GM12801 (cell line): ENCODE data around the gene KCNJ11.

Experiments used
- TF ChIP-seq, protein P1 (sequence below): IDR thresholded peaks from one replicate; pipeline ENCODE4 v1.5.1; 2011; ENCODE audit warnings: control low read depth; ENCODE audit not compliant: insufficient read length; ENCODE audit errors: extremely low read depth

KCNJ11 gene

DNA sequence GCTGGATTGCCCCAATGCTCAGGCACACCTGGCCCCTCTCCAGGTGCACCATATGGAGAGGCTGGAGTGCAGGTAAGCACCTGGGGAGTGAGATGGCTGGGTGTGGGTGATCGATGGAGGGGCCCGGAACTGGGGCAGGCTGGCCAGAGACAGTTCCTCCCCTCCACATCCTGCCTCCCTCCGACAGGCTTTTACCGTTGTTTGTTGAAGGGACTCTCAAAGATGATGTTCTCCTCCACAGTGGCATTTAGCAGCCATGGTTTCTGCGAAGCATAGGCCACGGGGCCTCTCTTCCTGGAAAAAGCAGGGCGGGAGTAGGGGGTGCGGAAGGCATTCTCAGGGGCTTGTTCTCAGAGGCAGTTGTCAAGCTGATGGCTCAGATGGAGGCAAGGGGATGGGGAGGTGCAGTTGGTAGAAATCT lies 25.9 kb upstream of the KCNJ11 start:
- TF ChIP-seq, protein P1, sequence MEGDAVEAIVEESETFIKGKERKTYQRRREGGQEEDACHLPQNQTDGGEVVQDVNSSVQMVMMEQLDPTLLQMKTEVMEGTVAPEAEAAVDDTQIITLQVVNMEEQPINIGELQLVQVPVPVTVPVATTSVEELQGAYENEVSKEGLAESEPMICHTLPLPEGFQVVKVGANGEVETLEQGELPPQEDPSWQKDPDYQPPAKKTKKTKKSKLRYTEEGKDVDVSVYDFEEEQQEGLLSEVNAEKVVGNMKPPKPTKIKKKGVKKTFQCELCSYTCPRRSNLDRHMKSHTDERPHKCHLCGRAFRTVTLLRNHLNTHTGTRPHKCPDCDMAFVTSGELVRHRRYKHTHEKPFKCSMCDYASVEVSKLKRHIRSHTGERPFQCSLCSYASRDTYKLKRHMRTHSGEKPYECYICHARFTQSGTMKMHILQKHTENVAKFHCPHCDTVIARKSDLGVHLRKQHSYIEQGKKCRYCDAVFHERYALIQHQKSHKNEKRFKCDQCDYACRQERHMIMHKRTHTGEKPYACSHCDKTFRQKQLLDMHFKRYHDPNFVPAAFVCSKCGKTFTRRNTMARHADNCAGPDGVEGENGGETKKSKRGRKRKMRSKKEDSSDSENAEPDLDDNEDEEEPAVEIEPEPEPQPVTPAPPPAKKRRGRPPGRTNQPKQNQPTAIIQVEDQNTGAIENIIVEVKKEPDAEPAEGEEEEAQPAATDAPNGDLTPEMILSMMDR: no peak

DNA sequence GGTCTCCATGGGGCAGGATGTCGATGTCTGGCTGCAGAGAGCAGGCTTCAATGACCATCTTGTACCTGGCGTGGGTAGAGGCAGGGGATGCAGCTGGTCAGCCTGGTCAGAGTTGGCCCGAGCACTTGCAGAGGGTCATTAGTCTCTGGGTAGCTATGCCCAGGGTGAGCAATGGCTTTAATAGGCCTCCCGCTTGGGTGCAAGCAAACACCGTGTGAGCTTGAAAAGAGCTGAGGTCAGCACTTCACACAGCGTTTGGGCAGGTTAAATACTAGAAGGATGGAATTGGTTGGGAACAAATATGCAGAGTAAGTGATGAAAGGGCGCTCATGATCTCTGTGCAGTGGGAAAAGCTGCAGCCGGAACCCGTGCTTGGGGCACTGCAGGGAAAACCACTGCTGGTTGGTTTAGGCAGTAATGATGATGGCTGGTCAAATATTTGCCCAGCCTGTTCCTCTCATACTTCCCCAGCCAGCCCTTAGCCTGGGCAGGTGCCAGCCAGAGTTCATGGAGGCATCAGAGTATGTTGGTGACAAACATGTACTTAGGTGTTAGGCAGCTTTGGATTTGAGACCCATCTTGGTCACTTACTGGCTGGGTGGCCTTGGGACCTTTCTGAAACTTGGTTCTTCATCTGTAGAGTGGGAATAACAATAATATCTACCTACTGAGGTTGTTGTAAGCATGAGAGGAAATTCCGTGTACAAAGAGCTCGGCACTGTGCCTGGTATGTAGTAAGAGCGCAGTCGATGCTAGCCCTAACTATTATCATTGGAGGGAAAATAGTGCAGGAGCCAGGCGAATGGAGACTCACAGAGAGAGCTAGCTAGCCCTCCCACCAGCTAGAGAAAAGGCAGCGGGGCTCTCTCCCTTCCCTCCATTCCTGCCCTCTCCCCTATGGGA lies 25.2 kb upstream of the KCNJ11 start:
- TF ChIP-seq, protein P1: no peak

DNA sequence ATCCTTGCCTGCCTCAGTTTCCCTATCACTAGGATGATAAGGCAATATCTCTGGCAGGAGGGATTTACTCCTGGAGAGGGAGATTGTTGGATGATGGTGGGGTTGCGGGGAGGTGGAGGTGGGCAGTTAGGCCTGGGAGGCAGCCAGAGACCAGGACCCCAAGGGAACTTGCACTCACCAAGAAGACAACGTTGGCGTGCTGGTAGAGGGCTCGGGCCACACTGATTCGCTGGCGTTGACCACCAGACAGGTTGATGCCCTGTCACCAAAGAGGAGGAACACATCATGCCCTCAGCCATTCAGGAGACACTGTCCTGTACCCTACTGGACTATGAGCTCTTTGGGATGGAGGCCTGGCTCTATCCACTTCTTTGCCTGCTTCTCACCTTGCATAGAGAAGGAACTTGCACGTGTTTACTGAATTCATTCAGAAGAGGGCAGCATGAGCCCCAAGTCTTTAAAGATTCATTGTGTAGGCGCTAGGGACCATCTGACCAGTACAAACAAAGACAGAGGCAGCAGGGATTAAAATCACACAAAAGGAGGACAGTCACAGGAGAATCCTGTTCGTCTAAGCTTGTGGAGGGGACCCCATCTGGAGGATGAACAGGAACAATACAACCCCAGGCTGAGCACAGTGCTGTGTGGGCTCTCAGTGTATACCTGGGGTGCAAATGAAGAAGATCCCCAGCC lies 24.2 kb upstream of the KCNJ11 start:
- TF ChIP-seq, protein P1: no peak

DNA sequence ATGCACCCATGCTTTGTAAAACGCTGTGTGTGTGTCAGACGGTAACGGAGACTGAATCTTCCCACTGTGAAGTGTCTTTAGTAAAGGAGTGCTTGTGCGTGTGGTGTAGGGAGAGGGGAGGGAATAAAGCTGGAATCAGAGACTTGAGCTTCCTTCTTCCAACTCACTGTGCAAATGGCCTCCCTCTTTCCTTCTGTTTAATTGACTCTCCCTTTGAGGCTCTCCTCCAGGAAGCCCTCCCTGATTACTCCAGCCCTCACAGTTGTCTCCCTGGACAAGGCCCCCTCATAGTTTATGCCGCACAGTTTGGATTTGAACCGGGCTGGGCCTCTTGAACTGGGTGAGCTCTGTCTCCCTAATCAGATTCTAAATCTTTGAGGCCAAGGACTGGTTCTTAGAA lies 23.0 kb upstream of the KCNJ11 start:
- TF ChIP-seq, protein P1: no peak

DNA sequence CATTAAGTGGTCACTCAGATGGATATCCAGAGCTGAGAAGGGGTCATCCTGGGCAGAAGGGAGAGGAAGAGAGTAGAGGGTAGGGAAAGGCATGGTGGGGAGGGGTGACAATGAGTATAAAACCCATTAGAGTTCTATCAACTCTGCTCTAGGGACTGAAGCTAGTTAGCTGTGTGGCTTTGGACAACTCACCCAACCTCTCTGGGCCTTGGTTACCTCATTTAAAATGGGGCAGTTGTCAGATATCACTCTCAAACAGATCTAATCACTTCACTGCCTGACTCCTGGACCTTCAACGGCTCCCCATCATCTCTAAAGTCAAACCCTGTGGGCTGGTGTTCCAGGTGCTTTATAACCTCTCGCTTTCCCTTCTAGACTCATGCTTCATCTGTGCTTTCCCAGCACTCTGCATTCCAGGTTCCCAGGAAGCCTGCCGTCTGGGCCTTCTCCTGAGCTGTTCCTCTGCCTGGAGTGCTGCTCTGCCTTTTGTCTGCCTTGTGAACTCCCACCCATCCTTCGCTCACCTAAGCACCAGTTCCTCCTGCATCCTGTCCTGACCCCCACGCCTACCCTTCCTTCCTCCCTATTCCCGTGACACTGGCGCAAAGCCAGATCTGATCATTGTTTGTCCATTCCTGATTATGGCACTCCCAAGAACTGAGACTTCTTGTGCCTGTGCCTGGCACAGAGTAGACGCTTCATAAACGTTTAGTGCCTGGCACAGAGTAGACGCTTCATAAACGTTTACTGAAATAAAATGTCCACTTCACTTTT lies 22.3 kb upstream of the KCNJ11 start:
- TF ChIP-seq, protein P1: no peak

DNA sequence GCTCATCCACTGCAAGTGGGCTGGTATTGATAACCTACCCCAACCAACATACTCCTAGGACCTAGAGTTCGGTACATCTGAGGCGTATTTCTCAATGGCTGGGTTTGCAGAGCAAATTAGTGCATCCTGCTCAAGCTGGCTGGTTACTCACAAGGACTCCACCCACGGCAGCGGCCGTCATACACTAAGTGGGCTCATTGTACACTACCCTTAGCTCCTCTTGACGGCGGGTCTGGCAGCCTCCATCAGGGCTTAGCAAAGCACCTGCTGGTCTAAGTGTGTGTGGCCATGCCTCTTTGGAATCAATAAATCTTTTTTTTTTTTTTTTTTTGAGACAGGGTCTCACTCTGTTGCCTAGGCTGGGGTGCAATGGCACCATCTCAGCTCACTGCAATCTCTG lies 20.2 kb upstream of the KCNJ11 start:
- TF ChIP-seq, protein P1: no peak

DNA sequence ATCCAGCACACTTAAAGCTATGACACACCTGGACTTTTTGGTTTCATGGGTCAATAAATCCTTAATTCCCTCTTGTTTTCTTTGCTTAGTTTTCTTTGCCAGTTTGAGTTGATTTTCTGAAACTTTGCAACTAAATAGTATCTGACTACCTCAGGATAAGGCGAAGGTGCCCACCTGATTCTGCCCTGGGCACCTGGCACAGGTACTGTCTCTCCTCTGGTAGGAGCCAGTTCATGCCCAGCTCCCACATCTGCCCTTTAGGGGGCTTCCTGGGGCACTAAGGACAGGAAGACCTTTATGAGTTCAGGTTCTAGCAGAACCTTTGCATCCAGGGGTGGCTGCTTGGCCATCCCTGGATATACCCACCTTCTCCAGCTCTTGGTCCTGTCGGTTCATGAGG lies 19.6 kb upstream of the KCNJ11 start:
- TF ChIP-seq, protein P1: no peak
